Measurements from ENCODE around the gene CHST5. TPM values are rescaled to one million over a fixed set of nuclear protein-coding genes. Genes with fewer than 3 reads are reported as not detected.

Gene CHST5
- total and polyA plus RNA-seq, 2 experiments from 2014 or later = not detected

GRCh38 chr16:75578725-75579124, 42.8 kb upstream of the CHST5 start:
- Histone ChIP-seq H4K20me1 (replicated peaks; ENCODE audit: insufficient read depth) (peaks cover 21% of the 10 kb centered on the region), H3K4me1 (ENCODE audit: insufficient read depth) (peaks cover 18% of the 10 kb centered on the region), H3K4me2 (no peak overlapping the region), H3F3A (replicated peaks; ENCODE audit: low read depth) (0 out of 2 replicates have a peak, but pooled peaks cover 8% of the 10 kb centered on the region), H3K9me2 (ENCODE audit: insufficient read depth) (no peaks in the 10 kb centered on the region), H2AFZ (no peak overlapping the region), H3K4me3 (no peak overlapping the region), H3K27ac (ENCODE audit: low read depth) (peak overlapping the region; percentile 59; the same call in 1 of the 2 replicates), H3K79me2 (replicated peaks; ENCODE audit: insufficient read depth) (no peaks in the 10 kb centered on the region; the same call in 1 of the 2 replicates), H3K27me3 (ENCODE audit: insufficient read depth) (no peaks in the 10 kb centered on the region), H3K36me3 (ENCODE audit: insufficient read depth) (peaks cover 22% of the 10 kb centered on the region)
- no peak for TF ChIP-seq EZH2phosphoT487 (IDR thresholded peaks at IDR 0.05; ENCODE audit: unreplicated experiment)
- no peak for TF ChIP-seq ZNF114 (CRISPR knock-in tag; IDR thresholded peaks at IDR 0.05)
- no peak for TF ChIP-seq NANOG (IDR thresholded peaks at IDR 0.05; ENCODE audit: borderline replicate concordance)
- TF ChIP-seq POLR2AphosphoS5 (IDR thresholded peaks at IDR 0.05; ENCODE audit: low read depth) = no peak
- TF ChIP-seq, protein P1, sequence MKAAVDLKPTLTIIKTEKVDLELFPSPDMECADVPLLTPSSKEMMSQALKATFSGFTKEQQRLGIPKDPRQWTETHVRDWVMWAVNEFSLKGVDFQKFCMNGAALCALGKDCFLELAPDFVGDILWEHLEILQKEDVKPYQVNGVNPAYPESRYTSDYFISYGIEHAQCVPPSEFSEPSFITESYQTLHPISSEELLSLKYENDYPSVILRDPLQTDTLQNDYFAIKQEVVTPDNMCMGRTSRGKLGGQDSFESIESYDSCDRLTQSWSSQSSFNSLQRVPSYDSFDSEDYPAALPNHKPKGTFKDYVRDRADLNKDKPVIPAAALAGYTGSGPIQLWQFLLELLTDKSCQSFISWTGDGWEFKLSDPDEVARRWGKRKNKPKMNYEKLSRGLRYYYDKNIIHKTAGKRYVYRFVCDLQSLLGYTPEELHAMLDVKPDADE (IDR thresholded peaks at IDR 0.05) = no peak
- no peak for TF ChIP-seq JUNB (IDR thresholded peaks at IDR 0.05; ENCODE audit: unreplicated experiment)
- TF ChIP-seq CREB1 (CRISPR knock-in tag; IDR thresholded peaks at IDR 0.05; ENCODE audit: low read depth) = no peak
- no peak for TF ChIP-seq ZNF462 (CRISPR knock-in tag; IDR thresholded peaks at IDR 0.05)
- DNase-seq (ENCODE audit: low spot score) = no peak
- no peaks in the 10 kb centered on the region for H3K9me3 Mint-ChIP-seq
- H3K4me1 Mint-ChIP-seq = peaks cover 16% of the 10 kb centered on the region
- no peak overlapping the region for H3K27ac Mint-ChIP-seq
- no peaks in the 10 kb centered on the region for H3K27me3 Mint-ChIP-seq (ENCODE audit: insufficient read depth, low read depth, poor library complexity)
- no peak for ATAC-seq
- H3K4me3 Mint-ChIP-seq = no peak overlapping the region
- peaks cover 46% of the 10 kb centered on the region for H3K36me3 Mint-ChIP-seq (ENCODE audit: low read depth)

All from GM23338 (cell line).